Stomach (tissue), 4 donors: ENCODE measurements around the gene OTOS.

Experiments
- CTCF ChIP-seq, 7 experiments: fragments of 450-650 bp in 4 of 7; fragments of 200-600 bp in 3 of 7; sonication (generic) in 3 of 7; IDR thresholded peaks; one replicate each; pipeline ENCODE4 v1.5.1; 2016 to 2019; ENCODE audit warnings: antibody characterized with exemption in 7 of 7, control low read depth in 2 of 7, mild to moderate bottlenecking in 1 of 7
- EP300 ChIP-seq: sonication (generic); formaldehyde crosslinking; IDR thresholded peaks from one replicate; pipeline ENCODE4 v1.6.1; 2017; ENCODE audit warnings: antibody characterized with exemption
- POLR2A ChIP-seq, 4 donors: fragments of 450-650 bp; IDR thresholded peaks; one replicate each; pipeline ENCODE4 v1.6.1; 2016; ENCODE audit warnings: antibody characterized with exemption in 4 of 4, control low read depth in 2 of 4, mild to moderate bottlenecking in 1 of 4, moderate library complexity in 1 of 4
- POLR2AphosphoS5 ChIP-seq, 3 donors: sonication (generic); formaldehyde crosslinking; IDR thresholded peaks; one replicate each; pipeline ENCODE4 v1.6.1; 2016; ENCODE audit warnings: antibody characterized with exemption in 3 of 3

GRCh38 chr2:240157147-240157470 is 16.7 kb upstream of the OTOS start:
- TF ChIP-seq CTCF (IDR thresholded peaks at IDR 0.05) (no peak), POLR2A (IDR thresholded peaks at IDR 0.05) (no peak), POLR2AphosphoS5 (IDR thresholded peaks at IDR 0.05) (no peak), EP300 (no peak)
